UCSD-AML1 (cell line): Measurements from ENCODE around the gene DBNL.

ENCODE experiments used
- DNase-seq: peaks from one replicate; lab custom pipeline; 2025; ENCODE audit not compliant: unreplicated experiment; lab: John Stamatoyannopoulos, UW

The DBNL gene

DNA sequence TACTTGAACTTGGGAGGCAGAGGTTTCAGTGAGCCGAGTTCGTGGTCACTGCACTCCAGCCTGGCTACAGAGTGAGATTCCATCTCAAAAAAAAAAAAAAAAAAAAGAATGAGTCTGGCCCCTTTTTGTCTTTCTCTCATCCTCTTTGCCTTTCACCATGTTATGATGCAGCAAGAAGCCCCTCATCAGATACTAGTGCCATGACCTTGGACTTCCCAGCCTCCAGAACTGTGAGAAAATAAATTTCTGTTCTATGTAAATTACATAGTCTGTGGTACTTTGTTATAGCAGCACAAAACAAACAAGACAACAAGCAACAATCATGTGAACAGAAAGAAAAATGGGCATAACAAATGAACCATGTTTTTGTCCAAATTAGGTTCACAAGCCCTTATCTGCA is 2.3 kb upstream of the DBNL start:
- no peak for DNase-seq

- DNase-seq = no peak
These were observed 600 bp upstream of the DBNL start for GRCh38 chr7:44043902-44044301.

DNA sequence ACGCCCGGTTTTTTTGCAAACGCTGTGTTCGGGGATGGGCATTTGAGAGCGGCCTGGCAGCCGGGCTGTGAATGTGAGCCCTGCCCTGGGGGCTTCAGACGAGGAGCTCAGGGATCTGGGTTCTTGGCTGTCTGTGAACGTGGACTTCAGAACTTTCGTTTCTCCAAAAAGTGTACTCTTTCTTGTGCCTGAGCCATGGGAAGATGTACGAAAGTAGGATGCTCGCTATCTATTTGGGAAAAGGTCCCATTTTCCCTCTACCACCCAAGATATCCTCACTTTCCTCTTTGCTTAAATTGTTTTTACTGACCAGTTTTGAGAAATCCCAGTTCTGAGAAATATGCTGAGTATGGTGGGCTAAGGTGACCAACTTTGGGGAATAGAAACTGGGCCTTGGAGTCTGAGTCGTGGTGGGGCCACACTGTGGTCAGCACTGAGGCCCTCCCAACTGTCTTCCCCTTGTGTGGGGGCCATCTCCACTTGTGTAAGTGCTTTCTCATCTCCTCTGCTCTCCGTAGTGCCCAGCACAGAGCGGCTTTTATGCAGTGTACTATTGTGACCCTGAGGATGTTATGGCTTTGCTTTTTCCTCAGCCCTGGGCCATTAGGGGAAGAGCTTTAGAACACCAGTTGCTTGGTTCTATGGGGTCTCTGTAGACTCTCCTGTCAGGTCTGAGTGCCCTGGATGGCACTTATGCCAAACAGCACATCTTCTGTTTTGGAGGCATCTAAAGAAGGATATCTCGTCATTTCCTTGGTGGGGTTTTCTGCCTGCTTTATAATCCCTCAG is 918 bp downstream of the DBNL start:
- DNase-seq = no peak

GRCh38 chr7:44046321-44047061 is 2.0 kb downstream of the DBNL start:
- no peak for DNase-seq

GRCh38 chr7:44048031-44048795 is 3.7 kb downstream of the DBNL start:
- DNase-seq = no peak

DNA sequence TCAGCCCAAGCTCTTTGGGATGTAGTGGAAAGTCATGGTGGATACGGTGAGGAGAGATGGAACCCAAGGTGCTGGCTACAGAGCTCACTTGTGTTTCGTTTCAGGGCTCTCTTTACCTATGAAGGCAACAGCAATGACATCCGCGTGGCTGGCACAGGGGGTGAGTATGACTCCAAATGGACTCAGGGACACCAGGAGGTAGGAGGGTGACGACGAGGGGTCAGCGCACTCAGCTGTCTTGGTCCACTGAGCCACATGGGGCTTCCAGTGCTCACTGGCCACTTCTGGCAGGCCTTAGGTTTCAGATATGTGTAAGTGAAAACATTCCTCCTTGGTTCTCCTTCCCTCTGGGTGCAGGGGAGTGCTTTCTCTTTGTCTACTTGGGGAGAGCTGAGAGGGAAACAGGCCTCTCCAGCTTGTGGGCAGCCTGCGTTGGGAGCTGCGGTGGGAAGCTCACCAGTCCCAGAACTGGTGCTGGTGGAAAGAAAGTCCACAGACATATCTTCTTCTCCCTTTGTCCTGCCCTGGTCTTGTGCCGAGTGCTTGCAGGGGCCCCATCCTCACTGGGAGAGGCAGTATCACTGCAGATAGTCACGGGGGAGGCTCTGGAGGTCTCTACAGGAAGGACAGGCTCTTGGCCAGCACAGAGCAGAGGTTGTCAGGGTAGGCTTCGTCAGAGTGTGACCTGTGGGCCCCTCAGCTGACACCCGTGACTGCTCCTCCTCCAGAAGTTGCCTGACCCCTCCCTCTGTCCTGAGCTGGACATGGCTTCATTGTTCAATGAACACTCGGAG is 5.8 kb downstream of the DBNL start:
- DNase-seq = no peak

GRCh38 chr7:44050915-44051560 is 6.5 kb downstream of the DBNL start:
- no peak for DNase-seq

GRCh38 chr7:44051611-44052220 is 7.2 kb downstream of the DBNL start:
- no peak for DNase-seq

DNA sequence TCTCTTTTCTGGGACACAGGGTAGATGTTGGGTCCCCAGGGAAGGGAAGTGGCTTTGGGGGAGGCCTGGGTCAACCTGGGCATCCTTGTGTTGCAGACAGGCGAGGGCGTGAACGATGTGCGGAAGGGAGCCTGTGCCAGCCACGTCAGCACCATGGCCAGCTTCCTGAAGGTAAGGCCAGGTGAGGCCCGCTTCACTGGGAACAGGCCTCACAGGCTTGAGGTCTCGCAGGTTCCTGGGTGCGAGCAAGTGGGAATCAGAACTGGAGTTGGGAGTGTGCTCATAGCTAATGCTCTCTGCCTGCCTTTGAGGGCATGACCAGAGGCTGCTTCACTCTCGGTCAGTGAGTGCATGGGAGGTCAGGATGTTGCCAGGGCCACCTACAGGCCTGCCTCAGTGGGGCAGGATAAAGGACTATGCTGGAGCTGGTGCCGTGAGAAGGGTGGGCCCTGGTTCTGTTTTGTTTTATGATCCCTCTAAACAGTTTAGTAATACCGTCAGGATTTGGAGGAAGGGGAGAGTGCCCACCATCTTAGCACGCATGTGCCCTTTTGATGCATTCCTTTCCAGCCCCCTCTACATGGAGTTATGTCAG is 8.4 kb downstream of the DBNL start:
- no peak for DNase-seq

GRCh38 chr7:44056681-44057080 is 12.2 kb downstream of the DBNL start:
- no peak for DNase-seq

DNA sequence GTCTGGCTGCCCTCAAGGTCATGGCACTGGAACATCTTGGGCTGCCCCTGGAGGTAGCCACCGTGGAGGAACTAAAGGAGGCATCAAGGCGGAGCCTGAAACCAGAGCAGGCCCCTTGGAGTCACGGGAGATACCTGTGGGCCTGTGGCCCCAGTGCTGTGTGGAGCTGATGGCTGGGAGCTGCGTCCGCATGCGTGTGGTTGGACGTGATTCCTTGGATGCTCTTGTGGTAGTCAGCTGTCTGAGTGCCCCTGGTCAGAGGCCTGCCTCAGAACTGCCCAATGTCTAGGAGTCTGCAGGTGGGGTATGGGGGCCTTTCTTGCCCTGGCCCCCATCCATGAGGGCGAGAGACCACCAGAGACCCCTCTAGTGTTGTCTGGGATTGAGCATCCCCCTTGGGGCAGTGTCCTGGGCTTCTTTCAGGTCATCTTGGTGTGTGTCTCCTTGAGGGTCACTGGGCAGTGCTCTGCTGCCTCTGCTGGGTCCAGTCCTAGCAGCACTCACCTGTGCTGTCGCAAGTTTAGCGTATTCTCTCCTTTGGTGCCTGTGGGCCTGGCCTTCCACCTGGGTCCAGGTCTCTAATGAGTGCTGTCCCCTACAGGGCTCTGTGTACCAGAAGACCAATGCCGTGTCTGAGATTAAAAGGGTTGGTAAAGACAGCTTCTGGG is 12.8 kb downstream of the DBNL start:
- no peak for DNase-seq

- no peak for DNase-seq
These were observed 13.6 kb downstream of the DBNL start for GRCh38 chr7:44057849-44058758.

DNA sequence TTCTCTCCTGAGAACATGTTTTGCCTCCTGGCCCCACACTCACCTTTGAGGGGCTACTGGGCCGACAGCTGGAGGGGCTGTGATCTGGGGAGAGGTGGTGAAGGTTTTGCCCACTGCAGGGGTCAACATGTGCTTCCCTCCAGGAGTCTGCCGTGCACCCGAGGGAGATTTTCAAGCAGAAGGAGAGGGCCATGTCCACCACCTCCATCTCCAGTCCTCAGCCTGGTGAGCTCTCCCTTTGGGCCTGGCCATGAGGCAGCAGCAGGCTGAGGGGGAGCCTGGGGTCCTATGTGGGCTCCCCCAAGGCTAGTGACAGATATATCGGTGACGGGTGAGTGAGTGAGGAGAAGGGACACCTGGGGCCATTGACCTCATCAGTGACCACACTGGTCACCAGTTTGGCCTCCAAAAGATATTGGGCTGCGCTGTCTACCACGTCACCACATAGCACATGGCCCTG is 14.3 kb downstream of the DBNL start:
- no peak for DNase-seq

GRCh38 chr7:44059219-44060090 is 15.0 kb downstream of the DBNL start:
- DNase-seq = no peak

- no peak for DNase-seq
These were observed 15.8 kb downstream of the DBNL start for GRCh38 chr7:44060091-44060947.
